GM12865 (cell line): ENCODE measurements around the gene OPN5.
"Not testable (repeated sequence)": the region's sequence is repeated elsewhere in the genome, so short reads cannot be mapped to it uniquely, and the experiment has no call there.

Experiments used
- DNase-seq: peaks from one replicate; pipeline ENCODE4 v3.0.0; 2010; ENCODE audit warnings: low read depth
- H3K4me3 ChIP-seq: 2 replicates; pipeline ENCODE4 v1.5.1; 2011; ENCODE audit warnings: mild to moderate bottlenecking, low read depth, low read length, control low read depth
- TF ChIP-seq, protein P1 (sequence below): IDR thresholded peaks from 2 replicates; pipeline ENCODE4 v1.5.1; 2011; ENCODE audit warnings: low read length, control low read depth, low read depth, inconsistent platforms; ENCODE audit not compliant: insufficient read depth; ENCODE audit errors: missing control alignments

The OPN5 gene

DNA sequence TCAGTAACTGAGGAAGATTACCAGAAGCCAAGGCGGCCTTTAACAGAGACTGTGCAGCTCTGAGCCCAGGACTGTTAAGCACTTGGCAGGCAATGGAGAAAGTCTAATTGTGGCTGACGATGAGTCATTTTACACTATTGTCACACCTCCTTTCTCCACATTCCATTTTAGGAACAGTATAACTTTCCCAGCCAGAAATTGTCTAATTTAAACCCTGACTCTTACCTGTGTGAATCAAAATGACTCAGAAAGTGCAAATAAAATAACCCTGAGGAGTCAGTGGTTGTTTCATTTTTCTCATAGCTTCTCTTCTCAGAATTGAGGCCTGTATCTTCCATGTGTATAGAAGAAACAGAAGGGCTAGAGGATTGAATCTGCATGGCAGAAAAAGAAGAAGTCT lies 40.0 kb upstream of the OPN5 start:
- no peak overlapping the region for H3K4me3 ChIP-seq
- TF ChIP-seq, protein P1, sequence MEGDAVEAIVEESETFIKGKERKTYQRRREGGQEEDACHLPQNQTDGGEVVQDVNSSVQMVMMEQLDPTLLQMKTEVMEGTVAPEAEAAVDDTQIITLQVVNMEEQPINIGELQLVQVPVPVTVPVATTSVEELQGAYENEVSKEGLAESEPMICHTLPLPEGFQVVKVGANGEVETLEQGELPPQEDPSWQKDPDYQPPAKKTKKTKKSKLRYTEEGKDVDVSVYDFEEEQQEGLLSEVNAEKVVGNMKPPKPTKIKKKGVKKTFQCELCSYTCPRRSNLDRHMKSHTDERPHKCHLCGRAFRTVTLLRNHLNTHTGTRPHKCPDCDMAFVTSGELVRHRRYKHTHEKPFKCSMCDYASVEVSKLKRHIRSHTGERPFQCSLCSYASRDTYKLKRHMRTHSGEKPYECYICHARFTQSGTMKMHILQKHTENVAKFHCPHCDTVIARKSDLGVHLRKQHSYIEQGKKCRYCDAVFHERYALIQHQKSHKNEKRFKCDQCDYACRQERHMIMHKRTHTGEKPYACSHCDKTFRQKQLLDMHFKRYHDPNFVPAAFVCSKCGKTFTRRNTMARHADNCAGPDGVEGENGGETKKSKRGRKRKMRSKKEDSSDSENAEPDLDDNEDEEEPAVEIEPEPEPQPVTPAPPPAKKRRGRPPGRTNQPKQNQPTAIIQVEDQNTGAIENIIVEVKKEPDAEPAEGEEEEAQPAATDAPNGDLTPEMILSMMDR = no peak
- DNase-seq = peak; percentile 17

DNA sequence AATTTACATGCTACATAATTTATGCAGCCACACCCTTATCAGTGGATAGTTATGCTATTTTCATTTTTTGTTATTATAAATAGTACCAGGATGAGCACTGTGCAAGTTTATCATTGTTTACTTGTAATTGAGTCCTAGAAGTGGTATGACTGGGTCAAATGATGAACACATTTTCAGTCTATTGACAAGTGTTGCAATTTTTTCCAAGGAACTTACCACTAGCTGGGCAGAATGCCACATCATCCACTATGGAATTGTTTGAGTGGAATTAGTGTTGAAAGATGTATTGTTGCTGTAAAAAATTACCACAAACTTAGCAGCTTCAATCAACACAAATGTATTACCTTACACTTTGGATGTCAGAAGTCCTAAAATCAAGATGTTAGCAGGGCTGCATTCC lies 38.1 kb upstream of the OPN5 start:
- TF ChIP-seq, protein P1 = no peak
- no peak for DNase-seq

DNA sequence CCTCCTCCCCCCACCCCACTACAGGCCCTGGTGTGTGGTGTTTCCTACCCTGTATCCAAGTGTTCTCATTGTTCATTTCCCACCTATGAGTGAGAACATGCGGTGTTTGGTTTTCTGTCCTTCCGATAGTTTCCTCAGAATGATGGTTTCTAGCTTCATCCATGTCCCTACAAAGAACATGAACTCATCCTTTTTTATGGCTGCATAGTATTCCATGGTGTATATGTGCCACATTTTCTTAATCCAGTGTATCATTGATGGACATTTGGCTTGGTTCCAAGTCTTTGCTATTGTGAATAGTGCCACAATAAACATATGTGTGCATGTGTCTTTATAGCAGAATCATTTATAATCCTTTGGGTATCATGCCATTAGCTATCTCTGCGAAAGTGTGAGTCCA lies 36.6 kb upstream of the OPN5 start:
- not testable (repeated sequence) for DNase-seq, H3K4me3 ChIP-seq

More for the DNA sequence above, 38.1 kb upstream of the OPN5 start:
- H3K4me3 ChIP-seq = no peak overlapping the region

GRCh38 chr6:47749757-47750156 lies 32.1 kb upstream of the OPN5 start:
- TF ChIP-seq, protein P1 = no peak
- no peak overlapping the region for H3K4me3 ChIP-seq
- no peak for DNase-seq

- H3K4me3 ChIP-seq = no peak overlapping the region
- no peak for DNase-seq
- TF ChIP-seq, protein P1 = no peak
Measured at GRCh38 chr6:47752801-47753200, 29.0 kb upstream of the OPN5 start.

GRCh38 chr6:47759364-47759763 lies 22.5 kb upstream of the OPN5 start:
- no peak overlapping the region for H3K4me3 ChIP-seq
- DNase-seq = no peak
- TF ChIP-seq, protein P1 = no peak

DNA sequence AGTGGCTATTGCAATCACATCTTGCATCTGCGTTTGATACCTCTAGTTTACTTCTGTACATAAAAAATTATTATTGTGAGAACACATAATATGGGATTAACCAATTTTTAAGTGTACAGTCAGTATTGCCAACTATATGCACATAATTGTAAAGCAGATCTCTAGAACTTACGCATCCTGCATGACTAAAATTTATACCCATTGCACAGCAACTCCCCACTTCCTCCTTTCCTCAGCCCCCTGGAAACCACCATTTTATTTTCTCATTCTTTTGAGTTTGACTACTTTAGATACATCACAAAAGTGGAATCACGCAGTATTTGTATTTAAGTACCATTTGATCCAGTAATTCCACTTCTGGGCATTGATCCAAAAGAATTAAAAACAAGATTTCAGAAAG lies 19.3 kb upstream of the OPN5 start:
- no peak for DNase-seq
- TF ChIP-seq, protein P1 = no peak
- no peak overlapping the region for H3K4me3 ChIP-seq
